Measurements from ENCODE around the gene DCC.

Gene DCC

DNA sequence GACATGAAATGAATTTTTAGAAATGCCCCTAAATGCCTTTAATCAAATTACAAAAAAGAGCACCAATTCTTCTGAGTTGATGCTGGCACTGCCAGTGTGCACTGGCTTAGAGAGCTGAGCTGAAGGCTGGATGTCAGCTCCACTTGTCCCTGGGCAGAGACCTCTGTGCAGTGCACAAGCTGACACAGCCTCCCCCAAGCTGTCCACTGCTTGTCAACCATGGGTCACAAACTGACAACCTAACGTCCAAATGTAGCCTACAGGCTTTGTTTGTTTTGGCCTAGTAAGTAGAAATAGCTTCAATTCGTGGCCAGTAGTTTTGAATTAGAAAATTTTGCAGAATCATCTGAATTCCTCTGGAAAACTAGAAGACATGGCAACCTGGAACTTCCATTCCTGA is 605.6 kb downstream of the DCC start:
- DNase-seq: no peak

GRCh38 chr18:52948868-52949444 is 609.0 kb downstream of the DCC start:
- no peak for DNase-seq

DNA sequence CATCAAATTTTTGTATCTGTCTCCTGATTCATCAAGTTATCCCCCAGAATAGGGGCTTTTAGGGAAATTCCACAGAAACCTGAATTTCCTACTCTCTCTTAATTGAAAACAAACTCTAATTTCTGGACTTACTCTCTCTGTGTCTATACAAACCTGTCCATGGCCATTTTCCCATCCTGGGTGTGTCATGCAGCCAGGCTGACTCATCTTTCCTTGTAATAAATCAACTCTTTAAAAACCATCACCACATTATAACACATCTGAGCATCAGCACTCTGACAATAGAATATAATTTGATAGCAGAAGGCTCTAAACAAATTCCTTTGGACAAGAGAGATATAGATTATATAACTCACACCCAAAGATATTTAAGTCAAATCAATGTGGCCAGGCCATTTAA is 610.2 kb downstream of the DCC start:
- DNase-seq: no peak

DNA sequence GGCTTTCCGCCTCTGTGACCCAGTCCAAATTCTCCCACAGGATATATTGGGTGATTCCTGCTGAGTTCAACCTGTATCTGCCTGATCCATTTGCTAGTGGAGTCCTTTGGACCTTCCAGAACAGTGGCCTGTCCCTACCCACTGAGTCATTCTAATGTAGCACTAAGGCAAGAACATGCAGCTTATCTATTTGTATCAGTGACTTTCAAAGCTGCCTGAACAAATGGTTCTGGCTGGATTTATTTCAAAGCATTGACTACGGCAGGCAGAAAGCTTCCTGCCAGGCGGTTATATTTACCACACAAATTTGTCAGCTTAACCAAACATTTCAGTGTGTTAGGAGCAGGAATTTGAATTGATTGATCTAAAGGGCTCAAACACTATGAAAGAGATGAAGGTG is 613.4 kb downstream of the DCC start:
- no peak for DNase-seq

- no peak for DNase-seq
These were observed 623.5 kb downstream of the DCC start for GRCh38 chr18:52963481-52963880.

GRCh38 chr18:52970686-52971085 is 630.7 kb downstream of the DCC start:
- no peak for DNase-seq

DNA sequence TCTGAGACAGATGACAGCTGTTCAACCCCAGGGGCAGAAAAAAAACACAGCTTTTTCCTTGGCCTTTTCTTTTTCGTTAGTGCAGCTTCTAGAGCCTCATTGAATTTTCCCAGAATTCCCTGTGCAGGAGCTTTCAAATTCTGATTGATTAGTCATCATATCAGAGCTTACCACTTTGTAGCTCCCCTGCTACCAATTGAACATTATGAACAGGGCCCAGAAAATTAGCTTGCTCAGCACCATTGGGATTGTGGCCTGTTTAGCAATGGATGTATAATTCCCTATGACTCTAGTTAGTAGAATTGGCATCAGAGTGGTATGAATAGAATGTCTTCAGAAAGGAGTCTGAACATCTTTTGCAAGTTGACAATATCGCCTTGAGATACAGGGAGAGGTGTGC is 631.1 kb downstream of the DCC start:
- DNase-seq: no peak

DNA sequence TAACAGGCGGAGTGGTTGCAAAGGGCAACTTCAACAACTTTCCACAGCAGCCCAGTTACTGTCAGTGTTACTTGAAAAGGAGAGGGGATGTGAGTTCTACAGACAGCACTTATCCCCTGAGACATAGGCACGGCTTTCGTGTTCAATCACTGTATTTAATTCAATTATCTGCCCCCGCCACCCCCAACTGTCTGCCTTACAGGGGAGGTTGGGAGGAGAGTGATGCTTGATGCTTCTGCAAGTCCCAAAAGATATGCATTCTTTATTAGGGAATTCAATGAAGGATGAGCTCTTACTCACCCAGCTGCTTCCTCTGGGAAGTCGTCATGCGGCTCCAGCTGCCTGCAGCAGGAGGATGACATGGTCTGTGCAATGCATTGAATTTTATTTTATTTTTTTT is 639.9 kb downstream of the DCC start:
- DNase-seq: no peak

GRCh38 chr18:52991246-52991645 is 651.2 kb downstream of the DCC start:
- no peak for DNase-seq

GRCh38 chr18:52992041-52992440 is 652.0 kb downstream of the DCC start:
- no peak for DNase-seq

DNA sequence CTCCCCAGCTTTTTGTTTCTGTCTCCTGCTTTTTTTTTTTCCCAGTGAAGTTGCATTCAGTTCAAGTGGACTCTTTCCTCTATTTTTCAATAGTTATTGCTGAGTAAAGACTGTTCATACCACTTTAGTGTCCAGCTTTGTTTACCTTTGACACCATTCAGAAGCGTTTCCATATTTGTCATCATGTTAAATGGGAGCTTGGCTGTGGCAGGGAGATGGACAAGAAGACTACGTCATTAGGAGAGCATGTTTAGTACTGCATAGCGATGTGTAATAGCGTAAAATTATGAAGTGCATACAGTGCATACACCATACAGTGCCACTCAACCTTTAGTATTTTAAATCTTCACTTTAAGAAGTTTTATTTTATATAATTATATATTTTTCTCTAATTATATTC is 655.9 kb downstream of the DCC start:
- DNase-seq: no peak

DNA sequence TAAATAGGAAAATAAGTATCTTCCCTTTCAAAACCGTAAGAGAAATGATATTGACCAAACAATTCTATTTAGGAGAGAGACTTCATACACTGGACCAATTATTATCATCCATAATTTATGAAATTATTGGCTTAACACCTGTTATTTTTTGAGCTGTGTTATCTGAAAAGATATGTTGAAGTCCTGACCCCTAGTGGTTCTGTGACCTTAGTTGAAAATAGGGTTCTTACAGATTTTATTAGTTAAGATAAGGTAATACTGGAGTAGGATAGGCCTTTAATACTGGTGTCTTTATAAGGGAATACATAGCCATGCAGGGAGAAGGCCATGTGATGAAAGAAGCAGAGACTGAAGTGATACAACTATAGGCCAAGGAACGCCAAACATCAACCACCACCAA is 659.6 kb downstream of the DCC start:
- DNase-seq: no peak

GRCh38 chr18:53004798-53005197 is 664.8 kb downstream of the DCC start:
- DNase-seq: no peak

DNA sequence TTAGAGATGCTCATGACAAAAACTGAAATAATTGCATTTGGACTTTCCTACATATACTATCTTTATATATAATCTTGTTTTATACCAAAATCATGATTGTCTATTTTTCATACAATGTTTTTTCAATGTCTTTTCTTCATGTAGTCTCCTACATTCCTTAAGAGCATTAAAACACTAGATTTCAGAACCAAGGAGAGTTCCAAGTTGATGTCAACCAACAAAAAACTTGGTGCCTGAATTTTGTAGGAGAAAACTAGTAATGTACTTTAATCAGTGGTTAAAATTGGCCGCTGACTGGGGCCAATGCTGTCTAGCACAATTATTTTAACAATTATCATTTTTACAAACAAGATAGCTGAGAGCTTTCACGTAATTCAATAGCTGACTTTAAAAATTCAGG is 678.8 kb downstream of the DCC start:
- DNase-seq: no peak

- no peak for DNase-seq
These were observed 685.2 kb downstream of the DCC start for GRCh38 chr18:53025247-53025646.

DNA sequence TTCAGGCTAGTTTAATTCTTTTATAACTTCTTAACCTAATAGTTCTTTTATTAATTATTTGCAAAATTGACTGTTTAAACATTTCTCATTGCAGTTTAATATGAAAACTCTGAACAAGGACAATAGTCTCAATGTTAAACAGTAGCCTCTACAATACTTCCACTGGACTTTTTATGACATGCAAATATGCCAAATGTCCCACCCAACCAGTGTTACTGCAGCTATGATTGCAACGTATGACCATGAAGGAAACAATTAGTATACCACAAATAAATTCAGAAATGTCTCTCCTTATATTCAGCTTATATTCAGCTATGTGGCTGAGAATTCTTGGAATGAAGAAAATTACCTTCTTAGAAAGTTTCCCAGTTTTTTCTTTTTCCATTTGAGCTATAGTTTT is 688.6 kb downstream of the DCC start:
- DNase-seq: no peak

GRCh38 chr18:53033128-53033527 is 693.1 kb downstream of the DCC start:
- DNase-seq: no peak

GRCh38 chr18:53038608-53039007 is 698.6 kb downstream of the DCC start:
- DNase-seq: no peak

DNA sequence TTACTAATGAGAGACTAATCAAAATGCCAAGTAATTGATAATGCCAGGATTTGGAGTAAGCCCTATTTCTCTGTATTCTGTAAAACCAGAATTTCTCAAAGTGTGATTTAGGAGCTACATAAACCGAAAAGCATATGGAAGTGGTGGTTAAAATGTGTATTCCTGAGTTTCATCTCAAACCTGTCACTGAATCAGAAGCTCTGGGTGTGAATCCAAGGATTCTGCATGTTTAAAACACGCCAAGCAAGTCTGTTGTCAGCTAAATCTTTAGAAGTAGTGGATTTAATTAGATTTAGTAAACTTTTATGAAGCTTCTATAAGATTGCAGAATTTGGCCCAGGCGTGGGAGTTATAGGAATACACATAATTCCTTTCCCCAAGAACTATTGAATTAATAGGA is 700.3 kb downstream of the DCC start:
- no peak for DNase-seq

- no peak for DNase-seq
These were observed 716.1 kb downstream of the DCC start for GRCh38 chr18:53056064-53056463.

DNA sequence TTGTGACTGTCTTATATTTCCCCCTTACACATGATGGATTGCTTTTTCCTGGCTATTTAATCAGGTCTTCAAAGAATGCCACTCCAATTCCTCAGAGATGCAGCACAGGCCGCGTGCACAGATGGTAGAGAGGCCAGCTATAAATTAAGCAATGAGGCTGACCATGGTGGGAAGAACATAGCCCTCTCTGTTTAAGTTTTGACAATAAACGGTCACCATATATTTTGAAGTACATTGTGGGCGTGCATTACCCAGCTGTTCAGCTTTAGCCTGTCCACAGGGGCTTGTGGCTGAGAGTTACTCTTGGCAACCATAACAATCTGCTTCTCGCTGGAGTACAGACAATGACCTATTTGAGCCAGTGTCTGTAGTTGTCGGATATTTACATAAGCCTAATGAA is 730.8 kb downstream of the DCC start:
- no peak for DNase-seq

DNA sequence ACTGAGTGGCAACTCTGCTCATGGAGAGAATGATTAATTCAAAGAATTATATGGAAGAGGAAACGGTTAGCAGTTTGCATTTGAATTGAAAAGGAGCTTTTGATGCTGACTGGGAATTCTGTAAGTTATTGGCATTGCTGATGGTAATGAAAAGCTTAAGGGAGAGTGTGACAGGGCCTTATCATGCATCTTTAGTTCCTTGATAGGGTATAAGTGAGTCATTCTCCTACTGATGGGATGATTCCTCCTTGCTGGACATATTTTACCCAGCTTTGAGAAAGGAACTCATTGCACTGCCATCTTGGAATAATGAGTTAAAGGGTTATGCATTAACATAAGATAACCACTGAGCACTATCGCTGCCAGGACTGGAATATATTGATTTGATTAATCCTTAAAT is 740.7 kb downstream of the DCC start:
- no peak for DNase-seq

DNA sequence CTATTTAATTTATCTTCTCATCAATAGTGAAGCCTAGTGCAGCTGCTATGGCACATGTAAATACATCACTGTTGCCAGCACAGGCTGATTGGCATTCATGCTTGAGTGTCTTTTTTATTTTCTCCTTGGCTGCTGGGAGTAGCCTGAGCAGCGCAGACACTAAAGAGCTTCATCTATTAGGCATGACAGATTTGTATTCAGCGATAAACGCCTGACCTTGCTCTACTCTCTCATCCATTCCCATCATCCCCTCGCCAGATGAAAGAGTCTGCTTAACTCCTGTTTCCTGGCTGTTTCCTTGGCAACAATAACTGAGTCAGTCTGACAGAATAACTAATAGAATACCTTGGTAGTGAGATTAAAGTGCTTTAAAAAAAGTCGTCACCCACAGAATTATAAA is 753.6 kb downstream of the DCC start:
- no peak for DNase-seq

DNA sequence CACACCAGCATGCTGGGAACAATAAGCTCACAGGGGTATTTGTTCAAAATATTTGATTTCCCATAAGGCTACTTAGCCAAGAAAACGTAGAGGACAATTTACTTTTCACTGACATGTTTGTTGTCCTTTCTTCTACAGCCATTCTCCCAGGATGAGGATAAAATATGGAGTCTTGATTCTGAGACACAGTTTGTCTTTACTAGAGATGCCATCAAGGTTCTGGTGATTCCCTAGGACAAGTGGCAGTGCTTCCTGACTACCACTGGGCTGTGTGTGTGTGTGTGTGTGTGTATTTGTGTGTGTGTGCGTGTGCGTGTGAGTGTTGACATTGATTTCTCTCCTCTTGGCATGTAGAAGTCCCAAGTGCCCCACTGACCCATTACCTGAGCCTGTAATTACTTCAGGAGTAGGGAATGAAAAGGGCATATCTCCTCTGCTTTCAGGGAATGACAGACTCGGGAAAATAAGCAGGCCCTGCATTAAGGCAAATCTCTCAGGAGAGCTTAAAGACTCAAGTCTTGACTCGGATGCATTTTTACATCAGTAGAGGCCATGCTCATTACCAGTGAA is 761.6 kb downstream of the DCC start:
- no peak for DNase-seq

DNA sequence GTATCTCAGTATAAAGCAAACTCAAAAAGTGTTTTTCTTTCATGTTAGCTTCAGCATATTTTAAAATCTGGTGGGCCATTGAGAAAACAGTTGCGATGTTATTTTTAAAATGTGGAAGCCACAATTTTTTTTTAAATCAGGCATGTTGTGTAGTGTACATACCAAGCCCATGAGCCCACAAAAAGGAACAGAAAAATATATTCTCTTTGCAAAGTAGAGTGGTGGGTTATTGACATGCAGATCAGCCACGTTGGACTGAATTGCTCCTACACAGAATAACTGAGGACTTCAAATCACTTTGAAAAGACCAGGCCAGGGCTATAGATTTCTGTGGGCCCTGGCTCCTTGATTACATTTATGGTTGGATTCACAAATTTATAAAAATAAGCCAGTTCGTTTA is 774.4 kb downstream of the DCC start:
- DNase-seq: no peak

Measured in stimulated activated CD4-positive, alpha-beta T cell treated with anti-CD3 and anti-CD28 coated beads, Interleukin-1b, Interleukin-23, amount 100 ng/mL, for 48 hours (primary cell).